HG02588 (cell line): ENCODE results near the gene ADCY2.

Source experiments
- ATAC-seq: cut with Tn5 transposase; IDR thresholded peaks from one replicate; pipeline ENCODE4 v1.9.1; 2021; ENCODE audit warnings: mild to moderate bottlenecking, moderate library complexity; ENCODE audit not compliant: unreplicated experiment

Gene ADCY2

GRCh38 chr5:7815892-7816534, 420.1 kb downstream of the ADCY2 start:
- ATAC-seq = peak; percentile 92

DNA sequence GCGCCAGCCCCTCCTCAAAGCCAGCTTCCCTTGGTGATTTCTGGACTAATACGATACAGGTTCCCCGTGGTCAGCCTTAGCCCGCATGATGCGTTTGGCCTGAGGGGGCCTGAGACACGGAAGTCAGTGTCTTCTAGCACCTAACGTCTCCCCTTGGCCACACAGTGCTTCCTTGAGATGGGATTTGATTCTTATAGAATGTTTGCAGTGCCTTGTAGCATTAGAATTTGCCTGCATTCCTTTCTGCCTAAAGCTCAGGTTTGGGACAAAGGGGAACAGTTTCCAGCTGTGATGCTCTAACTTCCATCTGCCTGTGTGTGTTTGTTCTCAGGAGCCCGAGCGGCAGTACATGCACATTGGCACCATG, 420.6 kb downstream of the ADCY2 start:
- ATAC-seq = peak; percentile 25

- no peak for ATAC-seq
Measured at GRCh38 chr5:7822449-7822848, 426.5 kb downstream of the ADCY2 start.

DNA sequence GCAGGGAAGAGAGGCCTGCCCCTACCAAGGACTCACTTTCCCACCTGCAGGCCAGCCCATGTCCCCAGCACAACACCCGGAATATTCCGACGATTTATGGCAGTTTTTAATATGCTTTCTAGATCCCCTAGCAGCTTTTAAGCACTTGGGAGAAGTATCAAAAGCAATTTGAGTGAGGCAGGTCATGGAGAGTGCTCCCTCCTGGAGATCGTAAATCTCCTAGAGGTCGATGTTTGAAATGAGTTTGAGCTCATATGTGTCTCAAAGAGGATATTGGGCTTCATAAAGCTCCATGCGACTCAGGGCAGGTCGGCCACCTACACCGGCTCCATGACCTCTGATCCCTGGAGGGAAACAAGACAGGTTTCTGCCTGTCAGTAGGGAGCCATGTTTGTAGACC, 427.7 kb downstream of the ADCY2 start:
- ATAC-seq = no peak

GRCh38 chr5:7824995-7825394, 429.1 kb downstream of the ADCY2 start:
- no peak for ATAC-seq

GRCh38 chr5:7825630-7826029, 429.7 kb downstream of the ADCY2 start:
- ATAC-seq = no peak

DNA sequence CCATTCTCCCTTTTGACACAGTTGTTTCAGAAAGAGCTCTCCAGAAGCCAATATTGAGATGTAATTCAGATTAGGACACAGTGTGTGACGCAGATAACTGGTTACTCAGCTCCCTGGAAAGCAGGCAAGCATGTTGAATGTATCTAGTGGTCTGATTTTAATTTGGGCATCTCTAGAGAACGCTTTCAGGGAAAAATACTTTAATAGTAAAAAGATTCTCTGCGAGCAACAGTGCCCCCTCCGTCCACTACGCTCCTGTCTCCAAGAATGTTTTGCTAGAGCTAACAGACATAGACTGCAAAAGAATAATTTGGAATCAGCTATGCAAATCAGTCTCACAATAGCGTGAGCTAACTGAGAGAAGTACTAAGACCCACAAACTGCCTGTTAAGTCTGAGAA, 431.7 kb downstream of the ADCY2 start:
- ATAC-seq = no peak

DNA sequence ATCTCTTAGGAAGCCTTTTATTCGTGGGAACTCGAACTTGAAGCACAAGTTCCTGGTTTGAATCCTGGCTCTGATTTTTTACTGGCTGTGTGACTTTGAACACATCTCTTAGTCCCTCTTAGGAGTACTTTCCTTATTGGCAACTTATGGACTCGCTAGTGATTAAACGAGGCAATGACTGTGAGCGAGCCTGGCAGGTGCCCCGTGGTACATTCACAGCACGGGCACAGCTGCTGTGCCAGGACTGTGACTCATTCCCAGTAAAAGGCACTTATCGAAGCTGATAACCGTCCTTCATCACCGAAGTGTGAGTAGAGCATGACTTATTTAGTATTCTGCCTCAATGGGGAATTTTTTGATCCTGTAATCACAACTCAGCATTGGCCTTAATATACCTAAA, 432.3 kb downstream of the ADCY2 start:
- no peak for ATAC-seq

DNA sequence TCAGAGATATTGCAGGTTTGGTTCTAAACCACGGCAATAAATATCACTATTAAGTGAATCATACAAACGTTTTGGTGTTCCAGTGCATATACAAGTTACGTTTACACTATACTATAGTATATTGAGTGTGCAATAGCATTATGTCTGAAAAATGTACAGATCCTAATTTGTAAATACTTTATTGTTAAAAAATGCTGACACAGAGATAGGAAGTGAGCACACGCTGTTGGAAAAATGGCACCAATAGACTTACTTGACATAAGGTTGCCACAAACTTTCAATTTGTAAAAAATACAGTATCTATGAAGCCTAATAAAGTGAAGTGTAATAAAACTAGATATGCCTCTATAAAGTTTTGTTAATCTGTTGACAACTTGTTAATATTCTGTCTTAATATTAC, 439.0 kb downstream of the ADCY2 start:
- ATAC-seq = no peak

DNA sequence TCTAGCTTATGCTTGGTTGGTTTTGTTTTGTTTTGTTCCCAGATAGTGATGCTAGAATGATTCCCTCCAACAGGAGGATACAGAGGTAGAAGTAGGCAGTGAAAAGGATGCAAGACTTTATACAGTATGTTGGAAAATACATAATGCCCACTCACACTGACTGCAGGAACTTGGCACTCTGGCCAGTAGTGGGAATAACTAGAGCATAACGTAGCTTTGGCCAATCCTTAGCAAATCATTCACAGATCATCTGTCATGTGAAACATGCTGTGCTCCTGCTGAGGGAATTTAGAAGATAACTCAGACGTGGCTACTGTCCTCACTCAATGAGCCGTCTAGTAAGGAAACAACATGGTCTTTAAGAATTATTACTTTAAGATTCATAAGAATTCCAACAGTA, 441.5 kb downstream of the ADCY2 start:
- ATAC-seq = no peak

DNA sequence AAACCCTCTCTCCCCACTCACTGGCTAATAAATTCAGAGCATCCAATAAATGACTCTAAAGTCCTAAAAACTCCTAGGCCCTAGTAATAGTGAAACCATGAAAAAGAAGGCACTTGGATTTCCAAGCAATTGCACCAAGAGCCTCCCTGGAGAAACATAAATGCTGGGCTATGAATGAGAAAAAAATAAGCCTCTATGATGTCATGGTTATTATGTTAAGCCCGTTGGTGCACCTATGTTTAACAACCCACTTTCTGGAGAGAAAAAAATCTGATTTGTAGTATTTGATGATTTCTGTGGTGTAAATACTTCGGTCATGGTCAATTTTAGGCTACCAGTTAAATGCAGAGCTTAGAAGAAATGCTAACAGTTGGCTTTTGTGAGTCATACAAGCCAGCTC, 446.6 kb downstream of the ADCY2 start:
- ATAC-seq = no peak

DNA sequence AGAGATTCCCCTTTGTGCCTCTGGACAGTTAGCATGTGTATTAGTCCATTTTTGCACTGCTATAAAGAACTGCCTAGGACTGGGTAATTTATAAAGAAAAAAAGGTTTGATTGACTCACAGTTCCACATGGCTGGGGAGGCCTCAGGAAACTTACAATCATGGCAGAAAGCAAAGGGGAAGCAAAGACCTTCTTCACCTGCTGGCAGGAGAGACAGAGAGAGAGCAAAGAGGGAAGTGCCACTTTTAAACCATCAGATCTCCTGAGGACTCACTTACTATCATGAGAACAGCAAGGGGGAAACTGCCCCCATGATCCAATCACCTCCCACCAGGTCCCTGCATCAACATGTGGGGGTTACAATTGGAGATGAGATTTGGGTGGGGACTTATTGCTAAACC, 449.0 kb downstream of the ADCY2 start:
- no peak for ATAC-seq

GRCh38 chr5:7845557-7845956, 449.6 kb downstream of the ADCY2 start:
- ATAC-seq = no peak

DNA sequence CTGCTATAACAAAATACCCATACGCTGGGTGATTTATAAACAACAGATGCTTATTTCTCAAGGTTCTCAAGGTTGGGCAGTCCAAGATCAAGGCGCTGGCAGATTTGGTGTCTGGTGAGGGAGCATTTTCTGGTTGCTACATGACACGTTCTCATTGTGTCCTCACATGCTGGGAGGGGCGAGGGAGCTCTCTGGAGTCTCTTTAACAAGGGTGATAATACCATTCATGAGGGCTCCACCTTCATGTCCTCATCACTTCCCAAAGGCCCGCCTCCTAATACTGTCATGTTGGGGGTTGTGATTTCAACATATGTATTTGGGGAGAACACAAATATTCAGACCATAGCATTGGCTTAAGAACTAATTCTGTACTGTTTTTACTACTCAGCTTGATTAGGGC, 450.4 kb downstream of the ADCY2 start:
- ATAC-seq = no peak

- ATAC-seq = no peak
Measured at GRCh38 chr5:7848296-7848695, 452.4 kb downstream of the ADCY2 start.

DNA sequence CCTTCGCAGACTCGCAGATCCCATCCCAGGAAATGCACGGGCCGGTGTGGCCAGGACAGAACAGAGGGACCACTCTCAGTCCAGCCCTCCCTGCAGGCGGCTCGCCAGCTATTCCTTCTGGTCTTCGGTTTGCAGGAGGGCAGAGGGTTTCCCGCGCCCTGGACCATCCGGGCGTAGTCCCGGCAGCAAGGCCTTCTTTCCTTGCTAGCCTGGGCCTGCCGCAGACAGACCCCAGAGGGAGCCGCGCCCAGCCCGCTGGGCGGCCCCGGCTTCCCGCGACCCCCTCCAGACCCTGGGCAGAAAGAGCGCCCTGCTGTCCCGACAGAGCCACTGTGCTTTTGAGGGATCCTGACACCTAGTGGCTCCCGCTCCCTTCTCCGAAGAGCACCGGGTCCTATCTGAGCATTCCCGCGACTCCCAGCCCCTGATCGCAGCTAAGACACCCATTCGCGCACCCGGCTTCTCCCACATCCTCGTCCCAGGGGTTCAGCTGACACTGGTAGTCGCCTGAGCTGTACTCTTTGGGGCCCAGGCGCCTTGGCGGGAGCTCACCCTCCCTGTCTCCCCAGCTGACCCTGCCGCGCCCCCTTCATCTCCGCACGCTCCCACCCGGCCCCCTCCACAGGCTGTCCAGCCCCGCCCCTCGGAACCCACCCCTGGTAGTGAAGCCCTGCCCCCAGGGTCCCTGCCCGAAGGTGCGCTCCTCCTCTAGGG, 453.9 kb downstream of the ADCY2 start:
- no peak for ATAC-seq

DNA sequence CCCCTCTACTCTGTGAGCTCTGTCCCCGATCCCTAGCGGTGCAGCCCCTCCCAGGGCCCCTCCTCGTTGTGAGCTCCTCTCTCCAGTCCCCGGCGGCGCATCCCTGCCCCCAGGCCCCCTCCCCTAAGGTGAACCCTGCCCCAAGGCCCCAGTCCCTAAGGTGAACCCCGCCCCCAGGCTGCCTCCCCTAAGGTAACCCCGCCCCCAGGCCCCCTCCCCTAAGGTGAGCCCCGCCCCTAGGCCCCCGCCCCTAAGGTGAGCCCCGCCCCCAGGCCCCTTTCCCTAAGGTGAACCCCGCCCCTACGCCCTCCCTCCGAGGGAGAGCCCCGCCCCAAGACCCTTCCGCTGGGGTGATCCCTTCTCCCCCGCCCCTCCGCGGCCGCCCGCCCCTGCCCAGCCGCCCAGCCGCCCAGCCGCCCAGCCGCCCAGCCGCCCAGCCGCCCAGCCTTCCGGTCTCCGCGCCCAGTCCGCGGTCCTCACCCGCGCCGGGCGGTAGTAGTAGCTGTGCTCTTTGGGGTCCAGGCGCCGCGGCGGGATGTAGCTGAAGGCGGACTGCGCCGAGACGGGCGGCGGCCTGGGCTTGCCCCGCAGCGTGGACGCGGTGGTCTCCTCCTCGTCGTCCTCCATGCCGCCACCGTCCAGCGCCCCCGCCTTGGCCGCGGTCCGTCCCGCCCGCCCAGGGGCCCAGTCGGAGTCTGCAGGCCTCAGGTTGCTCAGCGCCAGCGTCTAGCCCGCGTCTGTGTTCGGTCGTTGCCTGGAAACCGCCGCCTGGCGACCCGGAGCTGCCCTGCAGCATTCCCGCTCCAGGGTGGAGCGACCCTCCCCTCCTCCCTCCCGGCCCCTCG, 454.7 kb downstream of the ADCY2 start, which contains the start of gene CFAP90:
TSS of gene CFAP90 (minus strand) at position 739 of the 845 bp plus-strand sequence. CDS start at position 627, 112 bp downstream.
- ATAC-seq = no peak

DNA sequence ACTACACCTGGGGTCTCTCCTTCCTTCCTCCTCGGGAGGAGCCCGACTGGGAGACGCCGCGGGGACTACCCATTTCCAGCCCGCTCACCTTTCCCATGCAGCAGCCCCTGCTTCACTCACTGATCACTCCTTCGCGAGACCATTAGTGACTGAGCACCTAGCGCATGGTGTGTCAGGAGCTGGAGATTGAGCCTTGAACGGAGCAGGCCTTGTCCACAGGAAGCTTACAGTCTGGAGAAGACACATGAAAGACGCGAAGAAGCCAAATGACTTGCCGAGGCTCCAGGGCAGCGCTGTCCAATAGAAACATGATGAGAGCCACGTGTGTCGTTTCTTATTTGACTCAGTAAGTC, 455.3 kb downstream of the ADCY2 start:
- ATAC-seq = no peak

DNA sequence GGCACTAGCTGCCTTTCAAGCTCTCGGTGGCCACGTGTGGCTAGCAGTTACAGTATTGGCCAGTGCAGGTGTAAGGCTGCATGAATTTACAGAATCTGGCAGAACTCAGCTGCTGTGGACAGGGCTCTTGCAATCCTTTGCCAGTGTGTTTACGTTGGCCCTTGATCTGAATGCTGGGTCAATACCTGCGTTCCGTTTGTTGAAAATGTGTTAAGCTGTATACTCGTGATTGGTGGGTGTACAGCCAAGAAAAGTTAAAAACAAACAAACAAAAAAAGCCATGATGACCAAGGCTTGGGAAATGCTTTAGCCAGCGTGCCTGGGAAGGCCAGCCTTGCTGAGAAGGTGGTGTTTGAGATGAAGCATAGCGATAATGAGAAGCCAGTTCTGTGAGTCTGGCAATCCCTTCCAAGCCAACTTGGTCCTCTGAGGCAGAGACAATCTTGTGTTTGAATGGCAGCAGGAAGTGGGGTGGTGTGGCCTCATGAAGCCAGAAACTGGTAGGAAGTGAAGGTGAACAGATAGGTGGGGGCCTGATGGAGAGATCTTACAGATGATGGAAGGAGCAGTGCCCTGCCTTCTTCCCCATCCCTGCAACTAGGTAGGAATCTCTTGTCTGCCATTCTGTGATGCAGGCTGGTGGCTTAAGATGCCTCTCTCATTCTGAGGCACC, 455.8 kb downstream of the ADCY2 start:
- ATAC-seq = no peak

DNA sequence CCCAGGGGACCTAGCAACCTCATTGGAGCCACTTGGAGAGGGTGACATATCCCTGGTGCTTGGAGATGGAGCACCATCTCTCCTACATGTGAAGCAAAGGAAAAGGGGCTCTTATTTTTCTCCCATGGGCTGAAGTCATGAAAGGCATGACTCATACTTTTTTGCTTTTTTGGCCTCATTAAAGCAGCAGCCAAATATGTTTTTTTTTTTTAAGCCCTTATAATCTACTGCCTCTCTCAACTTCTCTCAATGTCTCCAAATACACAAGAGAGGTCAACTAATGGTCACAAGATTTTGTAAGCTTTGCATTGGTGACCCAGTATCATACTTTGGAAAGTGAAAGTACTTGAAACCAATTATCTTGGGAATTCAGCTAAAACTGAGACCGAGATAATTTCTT, 456.6 kb downstream of the ADCY2 start:
- no peak for ATAC-seq

GRCh38 chr5:7852988-7853387, 457.1 kb downstream of the ADCY2 start:
- ATAC-seq = no peak
